BJ (cell line): ENCODE data around the gene PTCH2. TPM values are rescaled to one million over a fixed set of nuclear protein-coding genes. Genes with fewer than 3 reads are reported as not detected.

ENCODE experiments used
- CTCF ChIA-PET: fragments of 350-600 bp; formaldehyde crosslinking; extraction: SDS; loops from one replicate; lab custom pipeline; 2021; ENCODE audit warnings: antibody characterized with exemption, inconsistent platforms; lab: Yijun Ruan, JAX
- POLR2A ChIA-PET: fragments of 300-600 bp; sonication (Branson Sonifier 250); formaldehyde crosslinking; extraction: SDS; loops from one replicate; lab custom pipeline; 2021; ENCODE audit warnings: antibody characterized with exemption; lab: Charles Lee
- DNase-seq: peaks from one replicate; pipeline ENCODE4 v3.0.0-alpha.2; 2011; ENCODE audit warnings: low read depth
- H3K27me3 ChIP-seq: 2 replicates; pipeline ENCODE4 v1.6.0; 2011; ENCODE audit warnings: low read length; ENCODE audit not compliant: control insufficient read depth, insufficient read depth
- H3K36me3 ChIP-seq: 2 replicates; pipeline ENCODE4 v1.5.1; 2011; ENCODE audit warnings: low read length; ENCODE audit not compliant: control insufficient read depth, insufficient read depth
- H3K4me3 ChIP-seq: 2 replicates; pipeline ENCODE4 v1.5.1; 2011; ENCODE audit warnings: low read depth, mild to moderate bottlenecking, control low read depth, low read length
- polyA plus RNA-seq: library from polyadenylated mRNA; depleted of rRNA; stranded (reverse); fragments of >200 nt; gene quantifications from 2 replicates; pipeline ENCODE4 v1.2.3, GENCODE V29; 2011; rRNA removed
- small RNA-seq: library from RNA; depleted of rRNA; stranded (forward); fragments of <200 nt; gene quantifications from one replicate; pipeline ENCODE3, GENCODE V24; 2012; ENCODE audit warnings: low replicate concordance, low read depth; ENCODE audit not compliant: insufficient read length
- TF ChIP-seq, protein P1 (sequence below): IDR thresholded peaks from 2 replicates; pipeline ENCODE4 v1.5.1; 2011; ENCODE audit warnings: low read depth, mild to moderate bottlenecking, control low read depth, inconsistent platforms, low read length, moderate library complexity; ENCODE audit not compliant: insufficient read depth

PTCH2 gene
- polyA plus RNA-seq, 1 experiment, result 0.17 TPM

DNA sequence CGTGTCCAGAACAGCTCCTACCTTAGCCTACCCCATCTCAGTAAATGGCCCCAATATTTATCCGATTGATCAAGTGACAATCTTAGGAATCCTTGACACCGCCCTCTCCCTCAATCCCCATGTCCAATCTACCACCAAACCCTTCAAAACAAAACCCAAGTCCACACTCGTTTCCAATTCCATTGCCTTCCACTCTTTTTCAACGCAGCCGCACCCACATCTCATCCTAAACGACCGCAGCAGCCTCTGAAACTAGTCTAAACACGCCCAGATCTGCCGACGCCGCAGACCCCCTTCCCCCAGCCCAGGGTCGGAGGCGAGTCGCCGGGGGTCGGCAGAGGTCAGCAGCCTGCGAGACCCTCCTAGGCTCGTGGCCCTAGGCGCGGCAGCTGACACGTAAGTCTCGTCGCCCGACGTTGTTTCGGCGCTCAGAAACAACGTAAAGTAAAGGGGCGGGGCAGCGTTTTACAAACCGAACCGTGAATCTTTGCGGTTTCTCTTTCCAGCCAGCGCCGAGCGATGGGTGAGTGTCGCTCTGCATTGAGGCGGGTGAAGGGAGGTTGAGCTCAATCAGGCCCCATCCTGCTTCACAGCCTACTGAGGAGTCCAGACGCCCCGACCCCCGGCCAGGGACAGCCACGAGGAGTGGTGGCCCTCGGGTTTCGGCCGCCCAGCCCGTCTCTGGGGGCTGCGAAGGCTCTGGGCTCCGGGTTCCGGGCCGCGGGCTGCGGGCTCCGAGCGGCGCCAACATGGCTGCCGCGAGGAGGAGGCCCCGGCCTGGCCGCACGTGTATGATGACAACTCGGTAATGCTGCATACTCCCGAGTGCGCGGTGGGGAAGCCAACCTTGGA is 67.7 kb downstream of the PTCH2 start, which contains the start of gene RPS8:
TSS of gene RPS8 (plus strand) at position 463 of the 852 bp plus-strand sequence. CDS start at position 520, 57 bp downstream.
- H3K36me3 ChIP-seq, result peaks cover 19% of the 10 kb centered on the region
- no peaks in the 10 kb centered on the region for H3K27me3 ChIP-seq
- TF ChIP-seq, protein P1, sequence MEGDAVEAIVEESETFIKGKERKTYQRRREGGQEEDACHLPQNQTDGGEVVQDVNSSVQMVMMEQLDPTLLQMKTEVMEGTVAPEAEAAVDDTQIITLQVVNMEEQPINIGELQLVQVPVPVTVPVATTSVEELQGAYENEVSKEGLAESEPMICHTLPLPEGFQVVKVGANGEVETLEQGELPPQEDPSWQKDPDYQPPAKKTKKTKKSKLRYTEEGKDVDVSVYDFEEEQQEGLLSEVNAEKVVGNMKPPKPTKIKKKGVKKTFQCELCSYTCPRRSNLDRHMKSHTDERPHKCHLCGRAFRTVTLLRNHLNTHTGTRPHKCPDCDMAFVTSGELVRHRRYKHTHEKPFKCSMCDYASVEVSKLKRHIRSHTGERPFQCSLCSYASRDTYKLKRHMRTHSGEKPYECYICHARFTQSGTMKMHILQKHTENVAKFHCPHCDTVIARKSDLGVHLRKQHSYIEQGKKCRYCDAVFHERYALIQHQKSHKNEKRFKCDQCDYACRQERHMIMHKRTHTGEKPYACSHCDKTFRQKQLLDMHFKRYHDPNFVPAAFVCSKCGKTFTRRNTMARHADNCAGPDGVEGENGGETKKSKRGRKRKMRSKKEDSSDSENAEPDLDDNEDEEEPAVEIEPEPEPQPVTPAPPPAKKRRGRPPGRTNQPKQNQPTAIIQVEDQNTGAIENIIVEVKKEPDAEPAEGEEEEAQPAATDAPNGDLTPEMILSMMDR, result no peak
- H3K4me3 ChIP-seq, result peak within 1 kb of the TSS; percentile 86
- peak; percentile 65 for DNase-seq
- ChIA-PET CTCF (interaction anchor here (0.7 to 4.1 kb wide), 7 partner anchors 8 to 44 kb away, joined by 3 to 15 read pairs (median 3); partner anchors contain the start of genes DYNLT4, PLK3 and RNU5D-1), POLR2A (interaction anchor here (0.6 to 1.6 kb wide), 3 partner anchors 25 to 45 kb away, joined by 3 to 4 read pairs (median 3); partner anchors contain the start of genes PLK3 and RNU5D-1)

Small RNA genes within 50 kb of the gene (small RNA-seq; reads per million reads assigned to genes)
- not detected for gene AL136380.1
- gene SNORD38A, result 18,045 reads per million, percentile 99 among the genes with 10 or more reads in this experiment
- gene SNORD38B, result not detected
- gene SNORD46, result 3.8 reads per million, percentile 50 among the genes with 10 or more reads in this experiment
- not detected for gene SNORD55

Other genes with a start within 250 kb of the PTCH2 start
- gene TMEM53, start 168.8 kb downstream of the PTCH2 start, polyA plus RNA-seq, result 7.9 and 12.1 TPM in 2 replicates
- gene ARMH1, start 168.5 kb downstream of the PTCH2 start, polyA plus RNA-seq, result 0.71 and 0.86 TPM in 2 replicates
- not detected in 2 replicates for gene RNU5D-1, start 112.1 kb downstream of the PTCH2 start, polyA plus RNA-seq
- 30.0 and 35.3 TPM in 2 replicates for gene KIF2C, start 103.4 kb downstream of the PTCH2 start, polyA plus RNA-seq
- gene RPS8, start 67.7 kb downstream of the PTCH2 start, polyA plus RNA-seq, result 3,104 and 3,306 TPM in 2 replicates
- 0.16 and 0.22 TPM in 2 replicates for gene BEST4, start 55.1 kb downstream of the PTCH2 start, polyA plus RNA-seq
- 25.9 and 45.9 TPM in 2 replicates for gene PLK3, start 42.9 kb downstream of the PTCH2 start, polyA plus RNA-seq
- gene DYNLT4, start 35.9 kb downstream of the PTCH2 start, polyA plus RNA-seq, result 0.26 TPM in 1 of 2 replicates, not detected in the other
- 18.0 and 25.7 TPM in 2 replicates for gene BTBD19, start 34.7 kb downstream of the PTCH2 start, polyA plus RNA-seq
- gene EIF2B3, start 143.3 kb upstream of the PTCH2 start, polyA plus RNA-seq, result 23.1 and 35.7 TPM in 2 replicates
- 27.7 and 36.7 TPM in 2 replicates for gene HECTD3, start 168.1 kb upstream of the PTCH2 start, polyA plus RNA-seq
- gene UROD, start 169.0 kb upstream of the PTCH2 start, polyA plus RNA-seq, result 219 and 303 TPM in 2 replicates